ENCODE measurements around the gene ACAA1.

ACAA1 gene

GRCh38 chr3:38129058-38129457 lies 7.9 kb downstream of the ACAA1 start:
- no peak for DNase-seq (ENCODE audit: low read depth in 2 of 2)
- no peak overlapping the region for H3K4me3 ChIP-seq (replicated peaks in 1 of 2; ENCODE audit: low read depth in 2 of 2, low read length in 2 of 2)
- no peak for TF ChIP-seq CTCF (IDR thresholded peaks at IDR 0.05; ENCODE audit: low read depth, low read length)

GRCh38 chr3:38128303-38128655 lies 8.6 kb downstream of the ACAA1 start:
- no peak for TF ChIP-seq CTCF (IDR thresholded peaks at IDR 0.05; ENCODE audit: low read depth, low read length)
- no peak for DNase-seq (ENCODE audit: low read depth in 2 of 2)
- H3K4me3 ChIP-seq (replicated peaks in 1 of 2; ENCODE audit: low read depth in 2 of 2, low read length in 2 of 2) = no peak overlapping the region

GRCh38 chr3:38127611-38128302 lies 9.2 kb downstream of the ACAA1 start:
- DNase-seq (ENCODE audit: low read depth in 2 of 2) = no peak
- no peak for TF ChIP-seq CTCF (IDR thresholded peaks at IDR 0.05; ENCODE audit: low read depth, low read length)
- H3K4me3 ChIP-seq (replicated peaks in 1 of 2; ENCODE audit: low read depth in 2 of 2, low read length in 2 of 2) = no peak overlapping the region

GRCh38 chr3:38126121-38126892 lies 10.6 kb downstream of the ACAA1 start:
- no peak for DNase-seq (ENCODE audit: low read depth in 2 of 2)
- TF ChIP-seq CTCF (IDR thresholded peaks at IDR 0.05; ENCODE audit: low read depth, low read length) = no peak
- no peak overlapping the region for H3K4me3 ChIP-seq (replicated peaks in 1 of 2; ENCODE audit: low read depth in 2 of 2, low read length in 2 of 2)

GRCh38 chr3:38125305-38126120 lies 11.4 kb downstream of the ACAA1 start:
- TF ChIP-seq CTCF (IDR thresholded peaks at IDR 0.05; ENCODE audit: low read depth, low read length) = no peak
- no peak overlapping the region for H3K4me3 ChIP-seq (replicated peaks in 1 of 2; ENCODE audit: low read depth in 2 of 2, low read length in 2 of 2)
- no peak for DNase-seq (ENCODE audit: low read depth in 2 of 2)

GRCh38 chr3:38124324-38125122 lies 12.4 kb downstream of the ACAA1 start:
- no peak for DNase-seq (ENCODE audit: low read depth in 2 of 2)
- H3K4me3 ChIP-seq (replicated peaks in 1 of 2; ENCODE audit: low read depth in 2 of 2, low read length in 2 of 2) = no peak overlapping the region
- no peak for TF ChIP-seq CTCF (IDR thresholded peaks at IDR 0.05; ENCODE audit: low read depth, low read length)

Data from cardiac fibroblast (primary cell).